Stimulated activated CD4-positive, alpha-beta T cell treated with anti-CD3 and anti-CD28 coated beads, Interleukin-2, amount 100 ng/mL, for 24 hours (primary cell): ENCODE results near the gene ATG4A.

Experiments used
- DNase-seq, 2 donors: peaks; one replicate each; pipeline ENCODE4 v3.0.0-alpha.2; 2020

The ATG4A gene

DNA sequence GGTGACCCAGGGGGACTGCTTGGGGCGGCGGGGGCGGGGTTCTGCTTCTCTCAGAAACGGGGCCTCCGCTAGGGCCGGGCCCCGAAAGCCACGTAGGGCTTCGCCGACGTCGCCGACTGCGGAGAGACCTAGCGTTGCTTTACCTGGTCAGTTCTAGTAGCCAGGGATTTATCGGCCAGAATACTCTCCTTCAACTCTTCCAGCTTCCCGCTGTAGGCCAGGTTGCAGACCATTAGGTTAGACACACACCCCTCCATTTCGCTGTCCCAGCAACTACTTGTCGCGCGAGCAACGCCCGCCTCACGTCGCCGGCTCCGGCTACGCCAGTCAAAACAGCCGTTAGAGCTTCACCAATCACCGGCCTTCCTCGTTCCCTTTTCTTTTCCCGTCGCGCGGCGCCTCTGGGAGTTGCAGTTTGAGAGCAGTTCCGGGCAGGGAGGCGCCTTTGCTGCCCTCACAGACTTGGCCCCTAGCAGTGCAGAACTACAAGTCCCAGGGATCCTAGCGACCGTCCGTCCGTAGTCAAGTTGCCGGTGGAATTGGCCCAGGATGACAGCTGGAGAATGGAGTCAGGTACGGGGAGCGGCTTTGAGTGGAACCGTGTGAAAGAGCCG lies at the start of gene ATG4A, which contains the start of gene PSMD10:
Gene ATG4A, plus strand, starts transcription at position 515 of the 614 bp plus-strand sequence. Its CDS starts 49 bp downstream, at position 564.
Gene PSMD10, minus strand, starts transcription at position 279 of the 614 bp plus-strand sequence. Its CDS starts 22 bp downstream, at position 257.
- DNase-seq, result peak; percentile 84 to 86

DNA sequence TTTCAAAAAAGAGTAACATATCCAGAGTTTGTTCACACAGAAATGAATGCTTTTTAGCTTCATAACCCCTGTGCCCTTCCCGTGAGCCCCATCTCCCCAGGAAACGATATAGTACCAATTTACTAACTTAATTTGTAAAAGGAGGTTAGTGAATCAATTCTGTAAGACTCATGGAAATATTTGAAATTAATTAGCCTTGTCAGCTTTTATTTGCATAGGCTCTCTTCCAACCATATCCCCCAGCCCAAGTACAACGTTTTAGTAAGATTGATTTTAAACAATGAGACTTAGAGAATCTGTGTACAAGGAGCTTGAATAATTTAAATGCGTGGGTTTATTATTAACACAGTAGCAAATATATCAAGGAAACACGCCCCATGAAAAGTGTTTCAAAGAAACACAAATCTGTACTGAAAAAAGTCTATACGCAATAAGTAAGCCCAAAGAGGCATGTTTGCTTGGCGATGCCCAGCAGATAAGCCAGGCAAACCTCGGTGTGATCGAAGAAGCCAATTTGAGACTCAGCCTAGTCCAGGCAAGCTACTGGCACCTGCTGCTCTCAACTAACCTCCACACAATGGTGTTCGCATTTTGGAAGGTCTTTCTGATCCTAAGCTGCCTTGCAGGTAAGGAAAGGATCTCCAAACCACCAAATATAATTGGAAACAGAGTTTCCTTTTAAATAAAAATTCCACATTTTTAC lies 46.9 kb upstream of the ATG4A start, which contains the start of gene VSIG1:
Gene VSIG1, plus strand, starts transcription at position 512 of the 703 bp plus-strand sequence. Its CDS starts 66 bp downstream, at position 578.
- no peak for DNase-seq

- no peak for DNase-seq
Measured at GRCh38 chrX:108049649-108050048, 41.9 kb upstream of the ATG4A start.

- DNase-seq, result no peak
Measured at GRCh38 chrX:108053218-108053617, 38.4 kb upstream of the ATG4A start.

- DNase-seq, result no peak
Measured at GRCh38 chrX:108055546-108055945, 36.0 kb upstream of the ATG4A start.

GRCh38 chrX:108059801-108060200 lies 31.8 kb upstream of the ATG4A start:
- no peak for DNase-seq

GRCh38 chrX:108064001-108064400 lies 27.6 kb upstream of the ATG4A start:
- no peak for DNase-seq

DNA sequence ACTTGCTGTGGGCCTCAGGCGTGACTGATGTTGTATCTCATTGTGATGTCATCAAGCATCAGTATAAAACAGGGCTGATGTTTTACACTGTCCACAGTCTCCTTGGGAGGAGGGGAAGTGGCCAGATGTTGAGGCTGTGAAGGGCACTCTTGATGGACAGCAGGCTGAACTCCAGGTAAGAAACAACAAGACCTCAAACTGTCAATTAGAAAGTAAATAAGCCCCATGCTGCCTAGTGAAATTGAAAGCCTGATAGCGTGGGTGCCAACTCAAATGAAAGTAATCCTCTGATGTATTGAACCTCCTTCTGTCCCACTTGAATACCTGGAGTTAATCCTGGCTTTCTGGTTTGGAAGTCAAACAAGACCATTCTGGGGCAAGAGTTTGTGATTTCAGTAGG lies 27.0 kb upstream of the ATG4A start:
- DNase-seq, result no peak

- DNase-seq, result no peak
Measured at GRCh38 chrX:108068121-108068520, 23.5 kb upstream of the ATG4A start.

DNA sequence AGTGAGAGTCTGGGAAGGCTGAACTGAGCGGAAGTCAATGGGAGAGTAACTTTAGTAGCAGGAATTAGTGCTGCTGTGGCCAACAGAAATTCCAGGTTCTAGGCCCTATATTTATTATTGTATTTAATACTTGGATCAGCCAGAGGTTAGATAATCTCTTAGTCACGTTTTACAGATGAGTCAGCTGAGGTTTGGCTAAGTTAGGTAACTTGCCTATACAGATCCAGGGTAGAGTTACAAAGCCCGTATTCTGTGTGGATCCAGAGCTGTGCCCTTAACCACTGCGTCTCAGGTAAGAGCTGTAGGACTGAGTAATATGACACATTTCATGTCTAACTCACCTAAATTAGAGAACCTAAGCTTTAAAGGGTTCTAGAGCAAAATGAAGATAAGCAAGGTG lies 20.7 kb upstream of the ATG4A start:
- no peak for DNase-seq

DNA sequence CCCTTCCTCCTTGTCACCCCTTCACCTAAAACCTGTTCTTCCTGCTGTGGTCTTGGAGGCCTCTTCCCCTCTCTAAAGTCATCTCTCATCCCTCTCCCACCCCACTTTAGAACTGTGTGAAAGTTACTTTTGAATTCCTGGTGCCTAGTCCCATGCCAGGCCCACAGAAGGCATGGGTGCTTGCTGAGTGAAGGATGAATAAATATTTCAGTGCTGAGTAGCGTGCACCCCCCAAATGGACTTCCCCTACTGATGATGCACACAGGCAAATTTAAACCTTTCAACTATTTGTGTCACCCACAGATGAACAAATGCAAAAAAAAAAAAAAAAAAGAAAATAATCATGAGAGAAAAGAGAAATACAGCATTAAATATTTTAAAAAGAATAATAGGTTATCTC lies 20.0 kb upstream of the ATG4A start:
- no peak for DNase-seq

DNA sequence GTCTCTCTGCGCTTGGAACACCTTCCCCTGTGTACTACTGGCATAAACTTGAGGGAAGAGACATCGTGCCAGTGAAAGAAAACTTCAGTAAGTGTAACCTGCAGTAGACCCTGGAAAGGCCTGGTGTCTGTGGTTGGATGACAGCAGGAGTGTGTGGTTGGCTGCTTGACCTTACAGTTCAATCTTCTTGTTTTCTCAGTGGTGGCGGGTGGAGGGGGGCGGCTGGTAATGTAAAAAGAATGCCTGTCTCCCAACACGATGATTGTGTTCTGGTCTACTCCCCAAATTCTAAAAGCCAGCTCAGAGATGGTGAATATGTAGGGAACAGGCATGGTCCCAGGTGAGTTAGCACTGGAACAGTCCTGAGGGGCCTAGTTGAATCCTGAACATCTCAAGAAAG lies 18.8 kb upstream of the ATG4A start:
- no peak for DNase-seq

DNA sequence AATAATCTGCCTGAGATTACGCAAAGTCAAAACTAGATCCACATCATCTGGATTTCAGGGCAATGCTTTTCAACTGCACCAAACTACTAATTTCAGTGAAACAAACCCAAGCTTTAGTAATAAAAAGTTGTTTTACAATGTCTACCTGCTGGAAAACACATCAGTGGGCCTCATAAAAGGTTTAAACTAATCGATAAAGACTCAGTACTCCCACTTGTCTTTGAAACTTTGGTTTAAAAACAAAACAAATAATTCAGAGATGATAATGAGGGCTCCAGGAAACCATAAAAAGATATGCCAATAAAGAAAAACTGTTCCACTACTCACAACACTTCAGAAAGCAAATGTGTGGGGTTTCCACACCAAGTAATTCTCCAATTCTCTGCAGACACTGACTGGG lies 10.5 kb upstream of the ATG4A start:
- no peak for DNase-seq

- DNase-seq, result no peak
Measured at GRCh38 chrX:108087792-108088191, 3.8 kb upstream of the ATG4A start.

- DNase-seq, result no peak
Measured at GRCh38 chrX:108088511-108088910, 3.1 kb upstream of the ATG4A start.

- DNase-seq, result peak in 1 of 2 donors; percentile 17
Measured at GRCh38 chrX:108090491-108091263, 901 bp upstream of the ATG4A start.

GRCh38 chrX:108091878-108092291 lies 307 bp downstream of the ATG4A start:
- no peak for DNase-seq

- DNase-seq, result no peak
Measured at GRCh38 chrX:108097380-108097779, 5.8 kb downstream of the ATG4A start.

DNA sequence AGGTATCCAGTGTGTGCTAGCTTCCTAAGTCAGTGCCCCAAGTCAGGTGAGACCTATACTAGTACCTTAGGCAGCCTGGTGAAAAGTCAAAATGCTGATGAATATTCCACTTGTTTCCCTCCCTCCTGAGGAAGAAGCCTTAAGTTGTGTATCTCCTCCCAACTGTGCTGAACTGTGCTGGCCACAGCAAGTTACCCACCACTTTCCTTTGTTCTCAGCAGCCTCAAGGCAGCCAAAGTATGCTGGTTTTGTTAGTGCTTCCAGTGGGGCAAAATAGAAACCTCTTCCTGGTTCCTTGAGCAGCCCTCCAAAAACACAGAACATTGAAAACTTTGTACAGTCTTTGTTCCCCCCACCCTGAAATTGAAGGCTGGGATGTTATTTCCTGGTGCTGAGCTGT lies 13.9 kb downstream of the ATG4A start:
- no peak for DNase-seq

DNA sequence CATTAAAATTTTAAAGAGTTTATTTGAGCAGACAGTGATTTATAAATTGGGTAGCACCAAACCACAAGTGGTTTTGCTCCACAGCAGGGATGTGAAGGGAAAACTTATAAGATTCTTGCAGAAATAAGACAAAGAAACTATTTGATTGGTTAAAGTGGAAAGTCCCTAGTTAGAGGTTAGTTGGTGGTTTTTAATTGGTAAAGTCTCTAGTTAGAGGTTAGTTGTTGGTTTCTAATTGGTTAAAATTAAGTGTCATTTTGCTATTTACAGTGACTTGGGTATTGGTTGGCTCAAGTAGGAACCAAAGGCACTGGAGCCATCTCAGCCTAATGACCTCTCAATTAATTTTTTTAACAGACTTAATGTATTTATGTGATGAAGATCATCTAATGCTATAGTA lies 23.0 kb downstream of the ATG4A start:
- no peak for DNase-seq

- DNase-seq, result no peak
Measured at GRCh38 chrX:108117988-108118387, 26.4 kb downstream of the ATG4A start.

DNA sequence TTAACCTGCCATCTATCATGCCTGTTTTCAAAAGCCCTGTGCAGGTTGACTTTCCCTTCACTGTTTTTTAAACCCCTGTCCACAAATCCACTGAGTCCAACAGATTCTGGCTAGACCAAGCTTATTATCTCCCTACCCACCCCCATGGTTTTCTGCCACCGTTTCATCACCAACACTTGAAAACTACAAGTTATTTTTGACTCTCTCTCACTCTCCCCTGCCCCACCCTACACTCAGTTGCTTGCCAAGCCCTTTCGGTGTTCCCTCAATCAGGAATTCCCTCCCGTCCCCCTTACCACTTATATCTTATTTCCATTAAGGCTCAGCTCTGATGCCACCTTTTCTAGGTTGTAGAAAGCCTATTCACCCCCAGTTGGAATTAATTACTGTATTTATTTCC lies 29.7 kb downstream of the ATG4A start:
- no peak for DNase-seq

- DNase-seq, result no peak
Measured at GRCh38 chrX:108122748-108123147, 31.2 kb downstream of the ATG4A start.
